ENCODE measurements around the gene NSMCE1. TPM values are rescaled to one million over a fixed set of nuclear protein-coding genes. Genes with fewer than 3 reads are reported as not detected.

NSMCE1 gene
- total RNA-seq, 1 experiment from 2014 or later: 19.3 TPM

- Mint-ChIP-seq H3K27ac (no peak overlapping the region), H3K27me3 (ENCODE audit: low read depth) (no peaks in the 10 kb centered on the region), H3K36me3 (ENCODE audit: insufficient read depth in 1 of 3, low read depth in 3 of 3) (peaks cover 3 to 10% (median 6%) of the 10 kb centered on the region in 3 experiments; a peak in 6 of 7 replicates), H3K4me3 (no peak overlapping the region), H3K9me3 (no peaks in the 10 kb centered on the region), H3K4me1 (peaks cover 6 to 7% of the 10 kb centered on the region in 2 experiments)
- H4K91ac ChIP-seq (ENCODE audit: insufficient read length, low read depth, low read length): no peak overlapping the region
- no peak overlapping the region; the same call in 1 of the 2 replicates for H3K14ac ChIP-seq (ENCODE audit: insufficient read depth, low read length)
- no peaks in the 10 kb centered on the region for H3K27me3 ChIP-seq (ENCODE audit: insufficient read depth, low read length)
- no peaks in the 10 kb centered on the region for H3K9me3 ChIP-seq (ENCODE audit: control insufficient read depth, low read depth, low read length)
- no peak overlapping the region for H4K5ac ChIP-seq (ENCODE audit: insufficient read length, low read depth, low read length)
- H3T11ph ChIP-seq (ENCODE audit: low read length): no peak overlapping the region
- no peak overlapping the region for H2BK120ac ChIP-seq (ENCODE audit: low read depth, low read length, poor library complexity, severe bottlenecking)
- no CpG with 5 or more reads among the region's 8 CpGs for WGBS (ENCODE audit: extremely low coverage, insufficient read length, low lambda C conversion rate)
- TF ChIP-seq, protein P1, sequence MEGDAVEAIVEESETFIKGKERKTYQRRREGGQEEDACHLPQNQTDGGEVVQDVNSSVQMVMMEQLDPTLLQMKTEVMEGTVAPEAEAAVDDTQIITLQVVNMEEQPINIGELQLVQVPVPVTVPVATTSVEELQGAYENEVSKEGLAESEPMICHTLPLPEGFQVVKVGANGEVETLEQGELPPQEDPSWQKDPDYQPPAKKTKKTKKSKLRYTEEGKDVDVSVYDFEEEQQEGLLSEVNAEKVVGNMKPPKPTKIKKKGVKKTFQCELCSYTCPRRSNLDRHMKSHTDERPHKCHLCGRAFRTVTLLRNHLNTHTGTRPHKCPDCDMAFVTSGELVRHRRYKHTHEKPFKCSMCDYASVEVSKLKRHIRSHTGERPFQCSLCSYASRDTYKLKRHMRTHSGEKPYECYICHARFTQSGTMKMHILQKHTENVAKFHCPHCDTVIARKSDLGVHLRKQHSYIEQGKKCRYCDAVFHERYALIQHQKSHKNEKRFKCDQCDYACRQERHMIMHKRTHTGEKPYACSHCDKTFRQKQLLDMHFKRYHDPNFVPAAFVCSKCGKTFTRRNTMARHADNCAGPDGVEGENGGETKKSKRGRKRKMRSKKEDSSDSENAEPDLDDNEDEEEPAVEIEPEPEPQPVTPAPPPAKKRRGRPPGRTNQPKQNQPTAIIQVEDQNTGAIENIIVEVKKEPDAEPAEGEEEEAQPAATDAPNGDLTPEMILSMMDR (conservative IDR thresholded peaks at IDR 0.05): no peak
- H3K9ac ChIP-seq (ENCODE audit: extremely low read depth, insufficient read length, low read length): no peak overlapping the region
- no peak for DNase-seq
- no peak overlapping the region for H2BK15ac ChIP-seq (ENCODE audit: low read depth, low read length)
- no peak overlapping the region for H3K4me2 ChIP-seq (ENCODE audit: insufficient read depth, insufficient read length, low read length)
- no peak overlapping the region for H3K18ac ChIP-seq (ENCODE audit: insufficient read length, low read depth, low read length)
- no peak overlapping the region for H2AK5ac ChIP-seq (ENCODE audit: insufficient read length, low read length)
- no peak overlapping the region for H4K8ac ChIP-seq (replicated peaks; ENCODE audit: insufficient read length, low read depth, low read length)
- H2BK5ac ChIP-seq (ENCODE audit: insufficient read length, low read length): no peak overlapping the region
- no peak overlapping the region for H2AFZ ChIP-seq (ENCODE audit: low read length)
- H3K23ac ChIP-seq (ENCODE audit: insufficient read length, low read depth, low read length): no peak overlapping the region
- no peaks in the 10 kb centered on the region for H3K23me2 ChIP-seq (ENCODE audit: insufficient read length, low read depth, low read length, poor library complexity, severe bottlenecking)
- H3K4me1 ChIP-seq (ENCODE audit: insufficient read depth, low read length): 0 out of 2 replicates have a peak, but pooled peaks cover 2% of the 10 kb centered on the region
- no peaks in the 10 kb centered on the region for H3K79me2 ChIP-seq (ENCODE audit: insufficient read depth, low read length)
- no peaks in the 10 kb centered on the region for H3K79me1 ChIP-seq (ENCODE audit: insufficient read depth, low read depth, low read length, poor library complexity, severe bottlenecking)
- no peak overlapping the region for H3K4ac ChIP-seq (ENCODE audit: low read depth, low read length)
- H4K20me1 ChIP-seq (ENCODE audit: control insufficient read depth, insufficient read depth, insufficient read length): no peaks in the 10 kb centered on the region
- H2BK12ac ChIP-seq (ENCODE audit: insufficient read length, low read depth, low read length): no peak overlapping the region
- H3K27ac ChIP-seq (ENCODE audit: insufficient read length, low read depth, low read length): no peak overlapping the region
- H3K56ac ChIP-seq (ENCODE audit: insufficient read length, low read depth, low read length): no peak overlapping the region
- H2BK20ac ChIP-seq (ENCODE audit: low read depth, low read length, poor library complexity, severe bottlenecking): no peak overlapping the region
Measured at GRCh38 chr16:27220527-27220926, 48.0 kb downstream of the NSMCE1 start.

Data from H9 (cell line).